Activated CD4-positive, alpha-beta T cell treated with anti-CD3 and anti-CD28 coated beads, Interleukin-2, Interleukin-6, amounts not matched to agents 100 ng/mL and 50 ng/mL, durations not matched to agents 16 hours and 8 hours (primary cell): Measurements from ENCODE around the gene NPIPB13.
A peak's percentile ranks its signal among the peaks of the same experiment; 100 is the strongest.
"Not testable (repeated sequence)": the region's sequence is repeated elsewhere in the genome, so short reads cannot be mapped to it uniquely, and the experiment has no call there.

ENCODE experiments used
- DNase-seq: peaks from one replicate; pipeline ENCODE4 v3.0.0-alpha.2; 2020

The NPIPB13 gene

GRCh38 chr16:30248379-30248778 is at the start of gene NPIPB13:
Gene NPIPB13, minus strand, starts transcription at chr16:30248479. Its CDS starts 2,906 bp downstream, at chr16:30245573.
- not testable (repeated sequence) for DNase-seq

- DNase-seq = not testable (repeated sequence)
Measured at GRCh38 chr16:30282357-30282756, 34.1 kb upstream of the NPIPB13 start.

GRCh38 chr16:30278523-30278922 is 30.2 kb upstream of the NPIPB13 start:
- DNase-seq = peak; percentile 70

DNA sequence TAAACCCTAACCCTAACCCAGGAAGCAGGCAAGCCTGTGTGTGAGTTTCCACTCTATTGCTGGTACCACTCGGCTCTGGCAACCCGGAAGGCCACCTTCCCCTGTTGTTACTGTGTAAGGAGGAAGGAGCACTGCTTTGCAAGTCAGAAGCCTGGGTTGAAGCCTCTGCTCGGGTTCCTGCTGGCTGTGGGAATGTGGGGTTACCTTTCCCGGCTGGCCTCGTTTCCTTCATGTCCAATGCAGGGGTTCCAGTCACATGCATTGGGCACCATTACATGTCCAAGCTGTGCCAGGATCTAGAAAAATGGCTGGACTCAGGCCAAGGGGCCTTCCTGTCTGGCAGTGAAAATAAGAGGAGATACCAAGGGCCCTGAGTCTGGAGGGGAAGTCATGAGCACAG is 31.2 kb downstream of the NPIPB13 start:
- DNase-seq = not testable (repeated sequence)

DNA sequence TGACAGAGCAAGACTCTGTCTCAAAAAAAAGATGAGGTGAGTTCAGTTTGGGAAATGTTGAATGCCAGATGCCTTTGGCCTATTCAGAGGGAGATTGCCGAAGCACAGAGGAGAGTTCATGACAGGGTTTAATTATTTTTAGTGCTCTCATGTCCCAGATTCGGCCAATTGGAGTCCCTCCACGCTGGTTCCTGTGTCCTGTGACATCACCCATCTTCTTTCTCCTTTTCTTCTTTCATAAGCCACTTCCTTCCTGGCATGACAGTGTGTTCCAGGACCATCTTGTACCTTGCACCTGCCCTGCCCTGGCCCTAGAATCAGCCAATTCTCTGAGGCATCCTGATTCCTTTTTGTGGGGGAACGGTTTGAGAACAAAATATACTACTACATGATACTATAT is 36.9 kb downstream of the NPIPB13 start:
- not testable (repeated sequence) for DNase-seq

- peak; percentile 33 for DNase-seq
Measured at GRCh38 chr16:30209032-30209431, 39.2 kb downstream of the NPIPB13 start.

GRCh38 chr16:30207063-30207704 is 41.1 kb downstream of the NPIPB13 start:
- not testable (repeated sequence) for DNase-seq

- DNase-seq = not testable (repeated sequence)
Measured at GRCh38 chr16:30206252-30206651, 42.0 kb downstream of the NPIPB13 start.

DNA sequence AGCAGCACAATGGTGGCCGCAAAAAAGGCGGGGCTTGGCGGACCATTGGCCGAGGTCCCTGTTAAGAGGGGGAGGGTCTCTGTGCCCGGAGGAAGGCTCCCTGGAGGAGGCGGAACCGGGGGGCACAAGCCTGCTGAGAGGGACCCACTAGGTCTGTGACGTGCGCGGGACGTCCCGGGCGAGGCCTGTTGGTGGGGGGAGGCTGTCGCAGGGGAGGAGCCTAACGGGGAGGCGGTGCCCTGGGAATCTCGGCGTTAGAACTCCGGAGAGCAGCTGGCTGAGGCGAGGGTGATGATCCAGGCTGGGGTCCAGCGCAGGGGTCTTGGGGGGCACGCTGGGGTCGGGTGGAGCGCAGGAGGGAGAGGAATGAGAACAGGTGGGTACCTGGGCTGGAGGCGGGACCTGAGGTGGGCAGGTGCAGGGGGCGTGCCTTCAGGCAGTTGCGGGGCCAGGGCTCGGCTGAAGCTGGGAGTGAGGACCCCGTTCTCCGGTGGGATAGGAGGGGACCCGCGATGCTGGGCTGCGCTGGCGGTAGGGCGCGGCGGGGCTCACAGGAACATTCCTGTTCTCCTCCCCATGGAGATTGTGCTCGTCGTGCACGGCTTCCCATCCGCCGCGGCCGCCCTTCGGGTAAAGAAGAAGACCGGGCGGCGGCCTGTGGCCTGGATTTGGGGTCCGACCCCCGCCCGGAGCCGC is 42.6 kb downstream of the NPIPB13 start:
- not testable (repeated sequence) for DNase-seq

DNA sequence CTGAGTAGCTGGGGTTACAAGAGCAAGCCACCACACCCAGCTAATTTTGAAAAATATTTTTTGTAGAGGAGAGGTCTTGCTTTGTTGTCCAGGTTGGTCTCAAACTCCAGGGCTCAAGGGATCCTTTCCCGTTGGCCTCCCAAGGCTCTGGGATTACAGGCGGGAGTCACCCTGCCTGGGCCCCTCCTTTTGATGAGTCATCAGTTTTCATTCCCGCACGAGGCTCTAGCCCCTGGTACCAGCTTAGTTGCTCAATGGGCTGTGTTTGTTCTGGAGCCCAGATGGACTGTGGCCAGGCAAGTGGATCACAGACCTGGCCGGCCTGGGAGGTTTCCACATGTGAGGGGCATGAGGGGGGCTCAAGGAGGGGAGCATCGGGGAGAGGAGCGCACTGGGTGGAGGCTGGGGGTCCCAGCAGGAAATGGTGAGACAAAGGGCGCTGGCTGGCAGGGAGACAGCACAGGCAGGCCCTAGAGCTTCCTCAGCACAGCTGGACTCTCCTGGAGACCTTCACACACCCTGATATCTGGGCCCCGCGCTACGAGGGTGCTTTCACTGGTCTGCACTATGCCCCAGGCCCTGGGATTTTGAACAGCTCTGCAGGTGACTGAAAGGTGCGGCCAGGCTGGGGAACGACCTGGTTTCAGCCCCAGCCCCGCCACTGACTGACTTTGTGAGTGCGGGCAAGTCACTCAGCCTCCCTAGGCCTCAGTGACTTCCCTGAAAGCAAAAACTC is 48.5 kb downstream of the NPIPB13 start:
- DNase-seq = not testable (repeated sequence)

- DNase-seq = not testable (repeated sequence)
Measured at GRCh38 chr16:30199049-30199448, 49.2 kb downstream of the NPIPB13 start, which contains the start of gene SULT1A3. Gene SULT1A3, plus strand, starts transcription at chr16:30199255. Its CDS starts 1,474 bp downstream, at chr16:30200729.
